Body of pancreas (tissue), 4 donors: ENCODE data around the gene MGMT. TPM values are rescaled to one million over a fixed set of nuclear protein-coding genes. Genes with fewer than 3 reads are reported as not detected.

Experiments used
- ATAC-seq: fragments of 150-250 bp; one replicate; pipeline ENCODE4 v1.9.1; 2016
- DNase-seq, 4 donors: peaks; one replicate each; pipeline ENCODE4 v3.0.0-alpha.2; 2019
- H3K27ac ChIP-seq, 4 donors: fragments of 200-600 bp; sonication (generic); 1 replicate in 3 of 4; 2 replicates in 1 of 4; pipeline versions ENCODE4 v1.5.1 to v1.6.1; 2016 to 2019; ENCODE audit warnings: mild to moderate bottlenecking in 1 of 4, mixed read lengths in 1 of 4, moderate library complexity in 1 of 4
- H3K27me3 ChIP-seq, 2 donors: fragments of 200-600 bp; sonication (generic); one replicate each; pipeline ENCODE4 v1.6.0; 2016; ENCODE audit warnings: mild to moderate bottlenecking in 1 of 2
- H3K36me3 ChIP-seq, 2 donors: fragments of 200-600 bp; sonication (generic); replicated peaks in 1 of 2; 2 replicates each; pipeline ENCODE4 v1.5.1; 2016; ENCODE audit warnings: low read depth in 2 of 2; ENCODE audit not compliant: insufficient read depth in 1 of 2
- H3K4me1 ChIP-seq: fragments of 200-600 bp; sonication (generic); one replicate; pipeline ENCODE4 v1.6.0; 2016
- H3K4me3 ChIP-seq, 2 donors: fragments of 200-600 bp; sonication (generic); 1 replicate in 1 of 2; 2 replicates in 1 of 2; pipeline ENCODE4 v1.5.1; 2016 to 2019
- H3K9me3 ChIP-seq, 3 donors: fragments of 200-600 bp; sonication (generic); 1 replicate in 2 of 3; 2 replicates in 1 of 3; pipeline ENCODE4 v1.5.1; 2016
- CTCF ChIP-seq, 7 experiments: fragments of 450-650 bp in 4 of 7; fragments of 200-600 bp in 3 of 7; sonication (generic) in 3 of 7; IDR thresholded peaks; one replicate each; pipeline ENCODE4 v1.5.1; 2016 to 2019; ENCODE audit warnings: antibody characterized with exemption in 7 of 7
- POLR2A ChIP-seq, 3 donors: fragments of 450-650 bp; IDR thresholded peaks; one replicate each; pipeline ENCODE4 v1.6.1; 2016; ENCODE audit warnings: antibody characterized with exemption in 3 of 3, mild to moderate bottlenecking in 2 of 3
- WGBS, 2 donors: methylation state at CpG; one replicate each; pipeline ENCODE4 v1.1.5; 2017; 5-methylcytosine and 5-hydroxymethylcytosine counted together
- intact Hi-C: fragments of 100-400 bp; cut with DNase I; formaldehyde crosslinking; loops from one replicate; pipeline ENCODE4 v1.15.1; 2023
- total RNA-seq, 2 donors: library from RNA; depleted of rRNA; stranded (reverse); fragments of >200 nt; gene quantifications; one replicate each; pipeline ENCODE4 v1.1.0, GENCODE V29; 2016

MGMT gene
- total RNA-seq, 2 donors from 2014 or later = 13.7 to 25.4 TPM

GRCh38 chr10:129621693-129622092 lies 154.7 kb downstream of the MGMT start:
- ATAC-seq = no peak
- no peaks in the 10 kb centered on the region for H3K27me3 ChIP-seq
- 64 to 69% methylated on average over 2 of the region's 2 CpGs for WGBS, 2 donors
- H3K4me3 ChIP-seq = no peak overlapping the region
- no peak overlapping the region for H3K27ac ChIP-seq
- no peak for TF ChIP-seq POLR2A (IDR thresholded peaks at IDR 0.05)
- no peak for TF ChIP-seq CTCF (IDR thresholded peaks at IDR 0.05)
- H3K9me3 ChIP-seq = no peaks in the 10 kb centered on the region
- H3K4me1 ChIP-seq = no peaks in the 10 kb centered on the region
- H3K36me3 ChIP-seq = no peaks in the 10 kb centered on the region
- intact Hi-C loops = no loop called here
- DNase-seq = no peak

GRCh38 chr10:129622291-129622690 lies 155.2 kb downstream of the MGMT start:
- intact Hi-C loops = no loop called here
- Histone ChIP-seq H3K4me1 (no peaks in the 10 kb centered on the region), H3K27me3 (no peaks in the 10 kb centered on the region), H3K4me3 (no peak overlapping the region), H3K9me3 (no peaks in the 10 kb centered on the region), H3K27ac (no peak overlapping the region), H3K36me3 (no peaks in the 10 kb centered on the region)
- ATAC-seq = no peak
- DNase-seq = no peak
- WGBS, 2 donors = 70 to 82% methylated on average over 3 of the region's 3 CpGs
- no peak for TF ChIP-seq CTCF (IDR thresholded peaks at IDR 0.05)
- TF ChIP-seq POLR2A (IDR thresholded peaks at IDR 0.05) = no peak

GRCh38 chr10:129622736-129623135 lies 155.7 kb downstream of the MGMT start:
- H3K27me3 ChIP-seq = no peaks in the 10 kb centered on the region
- intact Hi-C loops = no loop called here
- no peaks in the 10 kb centered on the region for H3K9me3 ChIP-seq
- no peaks in the 10 kb centered on the region for H3K4me1 ChIP-seq
- TF ChIP-seq CTCF (IDR thresholded peaks at IDR 0.05) = no peak
- TF ChIP-seq POLR2A (IDR thresholded peaks at IDR 0.05) = no peak
- DNase-seq (no peak), ATAC-seq (no peak)
- no peak overlapping the region for H3K4me3 ChIP-seq
- H3K36me3 ChIP-seq = no peaks in the 10 kb centered on the region
- WGBS, 2 donors = 84 to 94% methylated on average over 9 of the region's 9 CpGs
- H3K27ac ChIP-seq = no peak overlapping the region

GRCh38 chr10:129624526-129624925 lies 157.5 kb downstream of the MGMT start:
- H3K36me3 ChIP-seq = no peaks in the 10 kb centered on the region

More at GRCh38 chr10:129624526-129624925, 157.5 kb downstream of the MGMT start:
- H3K27me3 ChIP-seq = no peaks in the 10 kb centered on the region
- H3K9me3 ChIP-seq = no peaks in the 10 kb centered on the region
- 81% methylated on average over 11 of the region's 11 CpGs for WGBS, 2 donors
- H3K27ac ChIP-seq = no peak overlapping the region
- TF ChIP-seq POLR2A (IDR thresholded peaks at IDR 0.05) = no peak
- TF ChIP-seq CTCF (IDR thresholded peaks at IDR 0.05) = no peak
- DNase-seq = no peak
- no peak for ATAC-seq
- no peak overlapping the region for H3K4me3 ChIP-seq
- no peaks in the 10 kb centered on the region for H3K4me1 ChIP-seq
- intact Hi-C loops = no loop called here
